Aorta (tissue), 5 donors: Measurements from ENCODE around the gene OR10J5. TPM values are rescaled to one million over a fixed set of nuclear protein-coding genes. Genes with fewer than 3 reads are reported as not detected.
"Not testable (repeated sequence)": the region's sequence is repeated elsewhere in the genome, so short reads cannot be mapped to it uniquely, and the experiment has no call there.

Experiments used
- ATAC-seq: fragments of 200-7000 bp; cut with Tn5 transposase; one replicate; pipeline ENCODE4 v1.9.1; 2022; ENCODE audit warnings: moderate library complexity; ENCODE audit not compliant: low FRiP score
- DNase-seq, 2 donors: peaks; one replicate each; pipeline ENCODE4 v3.0.0-alpha.2; 2020
- H3K27ac ChIP-seq, 2 donors: one replicate each; pipeline ENCODE4 v1.5.1; 2013; ENCODE audit warnings: low read length in 2 of 2, mild to moderate bottlenecking in 2 of 2, moderate library complexity in 2 of 2, control low read depth in 1 of 2, inconsistent platforms in 1 of 2, low read depth in 1 of 2
- H3K27me3 ChIP-seq, 2 donors: one replicate each; pipeline ENCODE4 v1.6.1; 2013; ENCODE audit warnings: control low read depth in 1 of 2, low read length in 1 of 2, mild to moderate bottlenecking in 1 of 2, moderate library complexity in 1 of 2; ENCODE audit not compliant: insufficient read depth in 2 of 2, control insufficient read depth in 1 of 2
- H3K36me3 ChIP-seq, 2 donors: one replicate each; pipeline ENCODE4 v1.6.1; 2013; ENCODE audit warnings: control low read depth in 1 of 2, low read length in 1 of 2, mild to moderate bottlenecking in 1 of 2; ENCODE audit not compliant: insufficient read depth in 2 of 2, control insufficient read depth in 1 of 2
- H3K4me1 ChIP-seq, 2 donors: one replicate each; pipeline ENCODE4 v1.6.1; 2013; ENCODE audit warnings: low read length in 2 of 2, control low read depth in 1 of 2, mild to moderate bottlenecking in 1 of 2, moderate library complexity in 1 of 2; ENCODE audit not compliant: insufficient read depth in 2 of 2, control insufficient read depth in 1 of 2
- H3K4me3 ChIP-seq, 2 donors: one replicate each; pipeline ENCODE4 v1.5.1; 2013; ENCODE audit warnings: low read length in 2 of 2, control low read depth in 1 of 2, mild to moderate bottlenecking in 1 of 2
- H3K9me3 ChIP-seq: one replicate; pipeline ENCODE4 v1.6.1; 2013; ENCODE audit warnings: mild to moderate bottlenecking, low read length; ENCODE audit not compliant: control insufficient read depth
- WGBS, 2 donors: extraction: QIAGEN DNeasy Blood & Tissue Kit; methylation state at CpG; one replicate each; pipeline ENCODE4 v1.1.7; 2013; 5-methylcytosine and 5-hydroxymethylcytosine counted together
- intact Hi-C, 2 donors: fragments of 100-400 bp; cut with DNase I; formaldehyde crosslinking; loops; one replicate each; pipeline versions ENCODE4 v1.14.2 to v1.15.0; 2022
- polyA plus RNA-seq, 2 donors: library from polyadenylated mRNA; stranded (reverse); fragments of 200-250 nt; gene quantifications; one replicate each; pipeline ENCODE4 v1.2.3, GENCODE V29; 2013
- total RNA-seq, 2 donors: library from RNA; stranded (reverse); fragmentation: NEBNext Ultra II Directional; extraction: Animal tissue kit (Norgen Biotek cat#: 25700); gene quantifications; one replicate each; pipeline ENCODE4 v1.2.1, GENCODE V29; 2021
- donor health status: healthy with polysubstance abuse.
- donor health status: Bipolar disorder and iron deficiency.
- donor health status: DM: no; HTN: no; CAD: no.
- donor health status: DM: no; HTN: no; CAD: no.
- donor health status: DM: yes; HTN: yes; CAD: no.

OR10J5 gene
- total and polyA plus RNA-seq, 4 donors = not detected

DNA sequence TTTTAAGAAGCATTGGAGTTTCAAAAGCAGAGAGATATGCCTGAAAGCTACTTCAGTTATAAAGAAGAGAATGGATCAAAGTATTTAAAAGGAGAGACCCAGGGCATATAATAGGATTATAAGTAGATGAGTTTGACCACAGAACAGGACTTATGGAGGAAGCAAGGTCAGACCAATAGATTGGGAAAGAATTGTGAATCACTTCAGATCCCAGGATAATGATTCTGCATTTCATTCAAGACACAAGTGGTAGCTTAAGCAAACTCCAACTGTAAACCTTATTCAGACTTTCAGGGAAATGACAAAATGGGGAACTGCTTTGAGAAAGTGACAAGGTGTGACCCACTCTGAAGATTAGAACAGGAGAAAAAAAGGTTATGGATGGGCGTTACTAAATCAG is 18.9 kb upstream of the OR10J5 start:
- intact Hi-C loops = no loop called here
- no peak overlapping the region for H3K27ac ChIP-seq
- DNase-seq = no peak
- H3K9me3 ChIP-seq = peaks cover 2% of the 10 kb centered on the region
- no peak for ATAC-seq
- H3K4me3 ChIP-seq = no peak overlapping the region
- H3K4me1 ChIP-seq = no peaks in the 10 kb centered on the region
- no peaks in the 10 kb centered on the region for H3K27me3 ChIP-seq
- H3K36me3 ChIP-seq = no peaks in the 10 kb centered on the region
- WGBS, 2 donors = 51 to 58% methylated on average over 1 of the region's 1 CpG

DNA sequence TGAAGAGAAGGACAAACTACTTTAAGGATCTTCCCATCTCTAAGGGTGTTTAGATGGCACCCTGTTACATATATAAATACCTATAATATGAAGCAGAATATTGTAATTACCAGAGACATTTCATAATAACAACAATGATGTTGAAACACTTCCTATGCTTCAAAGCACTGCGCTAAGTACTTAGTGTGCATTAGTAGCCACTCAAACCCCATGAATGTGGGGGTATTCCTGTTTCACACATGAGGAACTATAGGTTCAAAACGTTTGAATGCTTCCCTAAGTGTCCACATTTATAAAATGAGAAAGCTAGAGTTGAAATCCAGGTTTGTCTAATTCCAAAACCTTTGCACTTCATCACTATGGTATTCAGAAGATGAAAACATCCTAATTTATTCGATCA is 18.5 kb upstream of the OR10J5 start:
- Histone ChIP-seq H3K27me3 (no peaks in the 10 kb centered on the region), H3K9me3 (peaks cover 2% of the 10 kb centered on the region), H3K4me3 (no peak overlapping the region), H3K27ac (no peak overlapping the region), H3K4me1 (no peaks in the 10 kb centered on the region), H3K36me3 (no peaks in the 10 kb centered on the region)
- 51 to 53% methylated on average over 3 of the region's 3 CpGs for WGBS, 2 donors
- intact Hi-C loops = no loop called here
- ATAC-seq = no peak
- no peak for DNase-seq

DNA sequence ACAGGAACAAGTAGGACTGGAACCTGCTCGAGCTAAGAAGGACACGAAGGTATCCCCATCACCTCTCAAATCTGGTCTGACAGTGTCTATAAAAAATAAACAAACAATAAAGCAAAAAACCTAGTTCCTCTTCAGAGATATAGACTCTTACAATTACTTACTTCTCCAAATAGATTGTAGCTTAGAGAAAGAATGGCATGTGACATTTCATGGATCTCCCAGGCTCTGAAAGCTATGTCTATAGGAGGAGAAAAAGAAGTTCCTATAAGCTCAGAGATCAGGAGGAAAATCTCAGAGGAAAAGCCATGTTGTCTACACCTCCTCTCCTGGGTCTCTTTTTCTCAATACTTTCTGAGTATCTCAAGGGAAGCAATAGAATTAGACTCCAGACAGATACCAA is 12.3 kb upstream of the OR10J5 start:
- ATAC-seq = no peak
- intact Hi-C loops = no loop called here

DNA sequence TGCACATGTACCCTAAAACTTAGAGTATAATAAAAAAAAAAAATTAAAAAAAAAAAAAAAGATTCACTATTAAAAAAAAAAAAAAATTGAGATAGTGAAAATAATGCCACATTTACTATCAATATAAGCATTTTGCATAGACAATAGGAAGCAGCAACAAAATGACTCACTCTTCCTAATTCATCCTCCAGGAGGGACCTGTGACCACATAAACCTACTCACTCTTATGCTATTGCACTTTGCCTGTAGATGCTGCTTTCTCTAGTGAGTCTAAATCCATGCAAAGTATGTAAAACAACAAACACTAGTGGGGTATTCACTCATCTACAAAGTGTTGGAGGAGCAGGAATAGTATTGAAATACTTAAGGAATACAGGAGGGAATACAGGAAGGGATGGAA is 2.9 kb downstream of the OR10J5 start:
- H3K4me3 ChIP-seq = no peak overlapping the region
- H3K9me3 ChIP-seq = no peaks in the 10 kb centered on the region
- H3K4me1 ChIP-seq = no peaks in the 10 kb centered on the region
- ATAC-seq (no peak), DNase-seq (no peak)
- intact Hi-C loops = no loop called here
- no peak overlapping the region for H3K27ac ChIP-seq
- no peaks in the 10 kb centered on the region for H3K27me3 ChIP-seq
- H3K36me3 ChIP-seq = no peaks in the 10 kb centered on the region

More for the DNA sequence above, 12.3 kb upstream of the OR10J5 start:
- no peaks in the 10 kb centered on the region for H3K4me1 ChIP-seq
- 56 to 62% methylated on average over 2 of the region's 2 CpGs for WGBS, 2 donors
- no peaks in the 10 kb centered on the region for H3K27me3 ChIP-seq
- H3K36me3 ChIP-seq = no peaks in the 10 kb centered on the region
- no peak for DNase-seq
- no peak overlapping the region for H3K27ac ChIP-seq
- no peak overlapping the region for H3K4me3 ChIP-seq
- no peaks in the 10 kb centered on the region for H3K9me3 ChIP-seq

DNA sequence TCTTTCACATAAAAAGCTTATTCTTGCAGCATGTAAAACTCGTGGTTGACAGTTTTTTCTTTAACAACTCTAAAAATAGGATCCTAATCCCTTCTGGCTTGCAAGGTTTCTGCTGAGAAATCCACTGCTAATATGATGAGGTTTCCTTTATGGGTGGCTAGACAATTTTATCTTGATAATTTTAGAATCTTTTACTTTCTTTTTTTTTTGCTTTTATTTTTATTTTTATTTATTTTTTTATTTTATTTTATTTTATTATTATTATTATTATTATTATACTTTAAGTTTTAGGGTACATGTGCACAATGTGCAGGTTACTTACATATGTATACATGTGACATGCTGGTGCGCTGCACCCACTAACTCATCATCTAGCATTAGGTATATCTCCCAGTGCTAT is 11.0 kb downstream of the OR10J5 start:
- DNase-seq, H3K27me3 ChIP-seq, intact Hi-C loops, H3K9me3 ChIP-seq, H3K36me3 ChIP-seq, H3K4me3 ChIP-seq, H3K4me1 ChIP-seq, ATAC-seq, H3K27ac ChIP-seq: not testable (repeated sequence)
- WGBS, 2 donors = 56 to 65% methylated on average over 2 of the region's 2 CpGs

DNA sequence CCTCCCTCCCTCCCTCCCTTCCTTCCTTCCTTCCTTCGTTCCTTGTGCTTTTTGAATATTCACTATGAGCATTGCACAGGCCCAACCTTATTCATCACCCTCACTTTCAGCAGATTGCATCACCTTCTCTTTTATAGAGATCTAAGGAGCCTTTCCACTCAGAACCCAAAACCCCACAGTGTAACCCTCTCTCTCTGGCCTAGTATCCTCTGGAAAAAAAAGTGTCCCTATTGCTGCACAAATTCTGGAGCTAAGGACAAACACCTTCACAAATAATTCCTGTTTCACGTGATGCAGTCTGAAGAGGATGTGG is 25.6 kb downstream of the OR10J5 start:
- Histone ChIP-seq H3K27ac (no peak overlapping the region), H3K4me1 (no peaks in the 10 kb centered on the region), H3K9me3 (no peaks in the 10 kb centered on the region), H3K27me3 (no peaks in the 10 kb centered on the region), H3K4me3 (no peak overlapping the region), H3K36me3 (no peaks in the 10 kb centered on the region)
- intact Hi-C loops = no loop called here
- no peak for ATAC-seq
- WGBS, 2 donors = 60 to 61% methylated on average over 2 of the region's 2 CpGs
- DNase-seq = no peak

DNA sequence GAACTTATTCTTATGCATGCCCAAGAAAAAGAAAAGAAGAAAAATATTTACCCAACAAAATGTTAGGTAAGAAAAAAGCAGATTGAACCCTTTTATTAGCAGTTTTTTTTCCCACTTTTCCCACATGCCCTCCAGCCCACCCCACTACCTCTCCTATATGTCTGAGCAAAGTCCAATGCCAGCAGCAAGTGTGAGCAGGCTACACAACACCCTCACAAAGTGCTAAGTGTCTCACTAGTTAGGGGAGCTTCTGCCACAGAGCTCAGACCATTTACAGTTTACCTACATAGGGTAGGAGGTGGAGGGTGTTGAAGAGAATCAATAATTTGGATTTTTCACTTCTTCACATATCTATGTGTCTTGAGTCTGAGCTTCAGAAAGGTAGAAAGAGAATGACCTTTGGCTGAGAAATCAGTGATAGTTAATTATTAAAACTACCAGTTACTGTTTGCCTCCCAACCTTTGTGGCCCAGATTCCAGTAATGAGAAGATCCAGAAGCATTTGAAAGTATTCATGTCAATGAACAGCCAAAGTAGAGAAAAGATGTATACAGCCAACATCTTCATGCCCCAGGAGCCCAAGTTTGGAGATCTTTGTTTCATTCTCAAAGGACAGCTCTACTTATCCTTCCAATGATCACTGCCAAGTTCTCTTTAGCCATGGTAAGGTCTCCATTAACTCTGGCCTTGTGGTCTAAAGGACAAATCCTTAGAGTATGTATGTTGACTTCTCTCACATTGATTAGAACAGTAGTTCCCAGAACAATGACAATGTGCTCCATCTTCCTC is 26.2 kb downstream of the OR10J5 start:
- no peak for DNase-seq
- Histone ChIP-seq H3K4me1 (no peaks in the 10 kb centered on the region), H3K27ac (no peak overlapping the region), H3K36me3 (no peaks in the 10 kb centered on the region), H3K27me3 (no peaks in the 10 kb centered on the region), H3K9me3 (no peaks in the 10 kb centered on the region), H3K4me3 (no peak overlapping the region)
- intact Hi-C loops = no loop called here
- ATAC-seq = no peak

DNA sequence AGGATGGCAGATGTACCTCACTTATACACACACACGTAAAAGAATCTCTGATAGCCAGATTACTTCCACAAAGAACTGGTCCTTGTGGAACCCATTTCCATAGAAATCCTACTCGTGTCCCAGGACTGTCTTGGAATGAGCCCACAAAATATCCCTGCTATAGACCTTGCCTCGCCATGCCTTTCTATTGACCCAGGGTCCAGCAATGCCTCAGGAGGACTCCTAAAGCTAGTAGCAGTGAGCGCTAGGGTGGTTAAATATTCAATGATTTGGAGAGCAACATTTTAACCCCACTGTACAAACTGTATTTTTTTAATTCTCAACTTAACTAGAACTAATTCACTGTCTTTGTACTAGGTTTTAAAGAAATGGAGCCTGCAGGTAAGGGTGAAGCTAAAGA is 26.9 kb downstream of the OR10J5 start:
- DNase-seq (no peak), ATAC-seq (no peak)
- Histone ChIP-seq H3K36me3 (no peaks in the 10 kb centered on the region), H3K4me3 (no peak overlapping the region), H3K9me3 (no peaks in the 10 kb centered on the region), H3K27me3 (no peaks in the 10 kb centered on the region), H3K4me1 (no peaks in the 10 kb centered on the region), H3K27ac (no peak overlapping the region)
- WGBS, 2 donors = 54 to 56% methylated on average over 4 of the region's 4 CpGs
- intact Hi-C loops = no loop called here

DNA sequence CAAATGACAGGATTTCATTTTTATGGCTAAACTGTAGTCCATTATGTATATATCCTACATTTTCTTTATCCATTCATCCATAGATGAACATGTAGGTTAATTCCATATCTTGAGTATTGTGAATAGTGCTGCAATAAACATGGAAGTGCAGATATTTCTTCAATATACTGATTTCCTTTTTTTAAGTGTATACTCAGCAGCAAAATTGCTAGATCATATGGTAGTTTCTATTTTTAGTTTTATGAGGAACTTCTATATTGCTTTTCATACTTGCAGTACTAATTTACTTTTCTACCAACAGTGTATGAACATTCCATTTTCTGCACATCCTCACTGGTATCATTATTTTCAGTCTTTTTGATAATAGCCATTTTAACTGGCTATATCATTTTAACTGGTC is 30.1 kb downstream of the OR10J5 start:
- intact Hi-C loops = no loop called here
- Histone ChIP-seq H3K4me1 (no peaks in the 10 kb centered on the region), H3K27ac (no peak overlapping the region), H3K9me3 (peaks cover 3% of the 10 kb centered on the region), H3K36me3 (no peaks in the 10 kb centered on the region), H3K4me3 (no peak overlapping the region), H3K27me3 (peaks cover 0 to 3% of the 10 kb centered on the region in 2 donors)
- no peak for ATAC-seq
- no peak for DNase-seq
